ENCODE data around the gene GCSAM.

GCSAM gene

GRCh38 chr3:112137781-112138180 lies 4.7 kb upstream of the GCSAM start:
- Histone ChIP-seq H3K4me3 (ENCODE audit: low read length) (no peak overlapping the region), H3K4ac (ENCODE audit: low read depth, low read length) (no peak overlapping the region), H3K27me3 (ENCODE audit: insufficient read depth, low read length, poor library complexity) (no peaks in the 10 kb centered on the region), H3K79me1 (ENCODE audit: low read length) (no peaks in the 10 kb centered on the region), H3K4me1 (ENCODE audit: control insufficient read depth, low read depth, low read length) (peaks cover 2% of the 10 kb centered on the region), H3K18ac (ENCODE audit: low read length) (no peak overlapping the region), H3K56ac (ENCODE audit: low read length) (no peak overlapping the region), H3K36me3 (ENCODE audit: control insufficient read depth, insufficient read depth, low read length) (no peaks in the 10 kb centered on the region), H2BK120ac (ENCODE audit: low read depth, low read length) (no peak overlapping the region), H2BK15ac (replicated peaks; ENCODE audit: low read depth) (no peak overlapping the region), H3K27ac (ENCODE audit: low read depth, low read length) (no peak overlapping the region), H3K23ac (ENCODE audit: low read length) (no peak overlapping the region), H4K8ac (ENCODE audit: low read depth, low read length) (no peak overlapping the region), H3K4me2 (ENCODE audit: low read length) (no peak overlapping the region), H2AK5ac (ENCODE audit: low read length) (no peak overlapping the region), H2BK5ac (ENCODE audit: low read length) (no peak overlapping the region), H3K79me2 (ENCODE audit: control insufficient read depth, insufficient read depth, low read length) (no peaks in the 10 kb centered on the region), H3K9ac (ENCODE audit: low read length) (no peak overlapping the region), H4K5ac (ENCODE audit: low read length) (no peak overlapping the region)
- no CpG with 5 or more reads among the region's 4 CpGs for WGBS (ENCODE audit: extremely low coverage, insufficient coverage, low lambda C conversion rate)
- no peak for DNase-seq

- no peaks in the 10 kb centered on the region for H3K27me3 ChIP-seq (ENCODE audit: insufficient read depth, low read length, poor library complexity)
- H2AK5ac ChIP-seq (ENCODE audit: low read length) = no peak overlapping the region
- H4K5ac ChIP-seq (ENCODE audit: low read length) = no peak overlapping the region
- no peak overlapping the region for H3K23ac ChIP-seq (ENCODE audit: low read length)
- H3K79me2 ChIP-seq (ENCODE audit: control insufficient read depth, insufficient read depth, low read length) = no peaks in the 10 kb centered on the region
- H2BK5ac ChIP-seq (ENCODE audit: low read length) = no peak overlapping the region
- peaks cover 2% of the 10 kb centered on the region for H3K4me1 ChIP-seq (ENCODE audit: control insufficient read depth, low read depth, low read length)
- no CpG with 5 or more reads among the region's 5 CpGs for WGBS (ENCODE audit: extremely low coverage, insufficient coverage, low lambda C conversion rate)
- peak overlapping the region; percentile 3 for H2BK15ac ChIP-seq (replicated peaks; ENCODE audit: low read depth)
- H3K9ac ChIP-seq (ENCODE audit: low read length) = no peak overlapping the region
- H2BK120ac ChIP-seq (ENCODE audit: low read depth, low read length) = no peak overlapping the region
- H3K4me3 ChIP-seq (ENCODE audit: low read length) = no peak overlapping the region
- no peak overlapping the region for H3K4ac ChIP-seq (ENCODE audit: low read depth, low read length)
- DNase-seq = peak; percentile 87
- no peak overlapping the region for H3K56ac ChIP-seq (ENCODE audit: low read length)
- H3K4me2 ChIP-seq (ENCODE audit: low read length) = no peak overlapping the region
- H3K18ac ChIP-seq (ENCODE audit: low read length) = no peak overlapping the region
- no peaks in the 10 kb centered on the region for H3K79me1 ChIP-seq (ENCODE audit: low read length)
- H3K36me3 ChIP-seq (ENCODE audit: control insufficient read depth, insufficient read depth, low read length) = no peaks in the 10 kb centered on the region
- H4K8ac ChIP-seq (ENCODE audit: low read depth, low read length) = no peak overlapping the region
- no peak overlapping the region for H3K27ac ChIP-seq (ENCODE audit: low read depth, low read length)
These were observed 4.1 kb upstream of the GCSAM start for GRCh38 chr3:112136959-112137693.

- H3K36me3 ChIP-seq (ENCODE audit: control insufficient read depth, insufficient read depth, low read length) = no peaks in the 10 kb centered on the region
- H2BK120ac ChIP-seq (ENCODE audit: low read depth, low read length) = no peak overlapping the region
- no peaks in the 10 kb centered on the region for H3K79me1 ChIP-seq (ENCODE audit: low read length)
- no peaks in the 10 kb centered on the region for H3K27me3 ChIP-seq (ENCODE audit: insufficient read depth, low read length, poor library complexity)
- peaks cover 2% of the 10 kb centered on the region for H3K4me1 ChIP-seq (ENCODE audit: control insufficient read depth, low read depth, low read length)
- H3K4me2 ChIP-seq (ENCODE audit: low read length) = no peak overlapping the region
- no peak overlapping the region for H3K4me3 ChIP-seq (ENCODE audit: low read length)
- no peak overlapping the region for H3K9ac ChIP-seq (ENCODE audit: low read length)
- no peak overlapping the region for H3K27ac ChIP-seq (ENCODE audit: low read depth, low read length)
- H3K4ac ChIP-seq (ENCODE audit: low read depth, low read length) = no peak overlapping the region
- no peak overlapping the region for H2BK15ac ChIP-seq (replicated peaks; ENCODE audit: low read depth)
- no peak overlapping the region for H3K23ac ChIP-seq (ENCODE audit: low read length)
- no peaks in the 10 kb centered on the region for H3K79me2 ChIP-seq (ENCODE audit: control insufficient read depth, insufficient read depth, low read length)
- no peak overlapping the region for H3K56ac ChIP-seq (ENCODE audit: low read length)
- no peak overlapping the region for H2BK5ac ChIP-seq (ENCODE audit: low read length)
- H3K18ac ChIP-seq (ENCODE audit: low read length) = no peak overlapping the region
- no CpG with 5 or more reads among the region's 1 CpG for WGBS (ENCODE audit: extremely low coverage, insufficient coverage, low lambda C conversion rate)
- H2AK5ac ChIP-seq (ENCODE audit: low read length) = no peak overlapping the region
- no peak overlapping the region for H4K8ac ChIP-seq (ENCODE audit: low read depth, low read length)
- DNase-seq = no peak
- no peak overlapping the region for H4K5ac ChIP-seq (ENCODE audit: low read length)
These were observed 3.0 kb upstream of the GCSAM start for GRCh38 chr3:112136046-112136445.

- Histone ChIP-seq H4K5ac (ENCODE audit: low read length) (no peak overlapping the region), H3K4me2 (ENCODE audit: low read length) (no peak overlapping the region), H3K56ac (ENCODE audit: low read length) (no peak overlapping the region), H3K27me3 (ENCODE audit: insufficient read depth, low read length, poor library complexity) (no peaks in the 10 kb centered on the region), H3K36me3 (ENCODE audit: control insufficient read depth, insufficient read depth, low read length) (no peaks in the 10 kb centered on the region), H3K79me1 (ENCODE audit: low read length) (no peaks in the 10 kb centered on the region), H3K18ac (ENCODE audit: low read length) (no peak overlapping the region), H3K4ac (ENCODE audit: low read depth, low read length) (no peak overlapping the region), H4K8ac (ENCODE audit: low read depth, low read length) (no peak overlapping the region), H3K23ac (ENCODE audit: low read length) (no peak overlapping the region), H2BK120ac (ENCODE audit: low read depth, low read length) (no peak overlapping the region), H3K9ac (ENCODE audit: low read length) (no peak overlapping the region), H2AK5ac (ENCODE audit: low read length) (no peak overlapping the region), H3K27ac (ENCODE audit: low read depth, low read length) (no peak overlapping the region), H2BK15ac (replicated peaks; ENCODE audit: low read depth) (no peak overlapping the region), H3K79me2 (ENCODE audit: control insufficient read depth, insufficient read depth, low read length) (no peaks in the 10 kb centered on the region), H3K4me1 (ENCODE audit: control insufficient read depth, low read depth, low read length) (peaks cover 2% of the 10 kb centered on the region), H3K4me3 (ENCODE audit: low read length) (no peak overlapping the region), H2BK5ac (ENCODE audit: low read length) (no peak overlapping the region)
- peak; percentile 40 for DNase-seq
- WGBS (ENCODE audit: extremely low coverage, insufficient coverage, low lambda C conversion rate) = no CpG with 5 or more reads among the region's 8 CpGs
These were observed 1.5 kb upstream of the GCSAM start for GRCh38 chr3:112134335-112135124.

GRCh38 chr3:112133626-112134334 lies 732 bp upstream of the GCSAM start:
- no peak for DNase-seq
- no peak overlapping the region for H3K4ac ChIP-seq (ENCODE audit: low read depth, low read length)

More at GRCh38 chr3:112133626-112134334, 732 bp upstream of the GCSAM start:
- no peak overlapping the region for H4K5ac ChIP-seq (ENCODE audit: low read length)
- no peaks in the 10 kb centered on the region for H3K79me1 ChIP-seq (ENCODE audit: low read length)
- WGBS (ENCODE audit: extremely low coverage, insufficient coverage, low lambda C conversion rate) = no CpG with 5 or more reads among the region's 5 CpGs
- no peak overlapping the region for H3K4me2 ChIP-seq (ENCODE audit: low read length)
- H2BK120ac ChIP-seq (ENCODE audit: low read depth, low read length) = no peak overlapping the region
- H3K36me3 ChIP-seq (ENCODE audit: control insufficient read depth, insufficient read depth, low read length) = no peaks in the 10 kb centered on the region
- no peak overlapping the region for H2BK15ac ChIP-seq (replicated peaks; ENCODE audit: low read depth)
- H2BK5ac ChIP-seq (ENCODE audit: low read length) = no peak overlapping the region
- H3K4me1 ChIP-seq (ENCODE audit: control insufficient read depth, low read depth, low read length) = peaks cover 3% of the 10 kb centered on the region
- H3K56ac ChIP-seq (ENCODE audit: low read length) = no peak overlapping the region
- no peaks in the 10 kb centered on the region for H3K27me3 ChIP-seq (ENCODE audit: insufficient read depth, low read length, poor library complexity)
- no peak overlapping the region for H3K9ac ChIP-seq (ENCODE audit: low read length)
- H2AK5ac ChIP-seq (ENCODE audit: low read length) = no peak overlapping the region
- H4K8ac ChIP-seq (ENCODE audit: low read depth, low read length) = no peak overlapping the region
- no peak overlapping the region for H3K27ac ChIP-seq (ENCODE audit: low read depth, low read length)
- H3K4me3 ChIP-seq (ENCODE audit: low read length) = no peak overlapping the region
- no peaks in the 10 kb centered on the region for H3K79me2 ChIP-seq (ENCODE audit: control insufficient read depth, insufficient read depth, low read length)
- no peak overlapping the region for H3K23ac ChIP-seq (ENCODE audit: low read length)
- H3K18ac ChIP-seq (ENCODE audit: low read length) = no peak overlapping the region

Data from mesendoderm (in vitro differentiated cells).